GM12892 (cell line): Measurements from ENCODE around the gene ME1.

Experiments
- POLR2AphosphoS5 ChIP-seq: IDR thresholded peaks from 2 replicates; pipeline ENCODE4 v1.6.1; 2011; ENCODE audit warnings: low read depth, low read length, control low read depth
- TAF1 ChIP-seq: IDR thresholded peaks from 2 replicates; pipeline ENCODE4 v1.6.1; 2011; ENCODE audit warnings: low read depth, mild to moderate bottlenecking, control low read depth, low read length, borderline replicate concordance

- no peak for TF ChIP-seq TAF1
- no peak for TF ChIP-seq POLR2AphosphoS5
Observed at GRCh38 chr6:83413068-83413467, 17.8 kb downstream of the ME1 start.
